Stomach smooth muscle (tissue), 2 donors: ENCODE results near the gene ZFHX3.

ENCODE experiments used
- H3K27ac ChIP-seq: one replicate; pipeline ENCODE4 v1.7.0; 2013; ENCODE audit warnings: mild to moderate bottlenecking, low read length, inconsistent platforms
- H3K27me3 ChIP-seq, 2 donors: one replicate each; pipeline ENCODE4 v1.7.0; 2013; ENCODE audit warnings: low read length in 2 of 2; ENCODE audit not compliant: insufficient read depth in 2 of 2, control insufficient read depth in 1 of 2
- H3K36me3 ChIP-seq, 2 donors: one replicate each; pipeline ENCODE4 v1.7.0; 2013; ENCODE audit warnings: low read length in 2 of 2; ENCODE audit not compliant: control insufficient read depth in 2 of 2, insufficient read depth in 2 of 2
- H3K4me1 ChIP-seq: one replicate; pipeline ENCODE4 v1.7.0; 2013; ENCODE audit warnings: low read length; ENCODE audit not compliant: control insufficient read depth, insufficient read depth
- H3K4me3 ChIP-seq, 2 donors: one replicate each; pipeline ENCODE4 v1.7.0; 2013; ENCODE audit warnings: low read length in 2 of 2
- H3K9ac ChIP-seq, 2 donors: one replicate each; pipeline ENCODE4 v1.7.0; 2013; ENCODE audit warnings: low read length in 2 of 2, mild to moderate bottlenecking in 1 of 2
- H3K9me3 ChIP-seq, 2 donors: one replicate each; pipeline ENCODE4 v1.7.0; 2013; ENCODE audit warnings: low read length in 2 of 2; ENCODE audit not compliant: control insufficient read depth in 2 of 2
- donor health status: healthy.
- donor health status: Pancreatic carcinoma.

ZFHX3 gene

DNA sequence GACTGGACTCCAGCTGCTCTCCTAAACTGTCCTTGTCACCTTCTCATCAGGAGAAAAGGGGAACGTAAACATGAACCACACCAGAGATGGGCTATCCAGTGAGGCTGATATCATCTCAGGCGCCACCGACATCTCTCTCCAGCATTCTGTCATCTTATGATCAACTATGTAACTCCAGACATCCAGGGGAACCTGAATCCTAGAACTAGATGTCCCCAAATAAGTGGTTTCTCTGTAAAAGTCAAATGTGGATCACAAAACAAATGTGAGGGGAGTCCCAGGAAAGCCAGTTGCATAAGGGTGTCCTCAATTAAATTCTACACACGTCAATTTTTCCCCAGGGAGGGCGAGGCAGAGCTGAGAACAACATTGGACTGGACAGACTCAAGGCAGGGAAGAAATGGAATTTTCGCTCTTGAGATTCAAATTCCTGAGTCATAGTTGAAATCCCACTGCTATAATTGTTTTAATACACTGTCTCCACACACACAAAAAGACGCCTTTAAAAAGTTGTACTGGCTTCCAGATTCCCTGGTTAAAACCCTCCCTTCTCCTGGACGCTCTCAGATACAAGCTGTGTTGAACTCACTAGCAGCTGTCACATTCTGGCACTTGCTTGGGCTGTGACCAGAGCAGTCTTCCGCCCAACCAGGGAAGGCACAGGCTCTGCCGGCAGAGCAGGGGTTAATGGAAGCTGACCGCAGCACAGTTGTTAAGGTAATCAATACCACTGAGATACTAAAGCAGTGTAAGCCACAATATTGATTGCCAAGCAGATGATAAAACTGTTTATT, 62.6 kb downstream of the ZFHX3 start:
- H3K9me3 ChIP-seq = no peaks in the 10 kb centered on the region
- H3K4me3 ChIP-seq = peak overlapping the region in 1 of 2 donors; percentile 40
- peak overlapping the region; percentile 64 for H3K27ac ChIP-seq
- H3K9ac ChIP-seq = peak overlapping the region in 1 of 2 donors; percentile 55
- peaks cover 0 to 2% of the 10 kb centered on the region in 2 donors for H3K36me3 ChIP-seq
- H3K27me3 ChIP-seq = no peaks in the 10 kb centered on the region
- H3K4me1 ChIP-seq = peaks cover 62% of the 10 kb centered on the region

DNA sequence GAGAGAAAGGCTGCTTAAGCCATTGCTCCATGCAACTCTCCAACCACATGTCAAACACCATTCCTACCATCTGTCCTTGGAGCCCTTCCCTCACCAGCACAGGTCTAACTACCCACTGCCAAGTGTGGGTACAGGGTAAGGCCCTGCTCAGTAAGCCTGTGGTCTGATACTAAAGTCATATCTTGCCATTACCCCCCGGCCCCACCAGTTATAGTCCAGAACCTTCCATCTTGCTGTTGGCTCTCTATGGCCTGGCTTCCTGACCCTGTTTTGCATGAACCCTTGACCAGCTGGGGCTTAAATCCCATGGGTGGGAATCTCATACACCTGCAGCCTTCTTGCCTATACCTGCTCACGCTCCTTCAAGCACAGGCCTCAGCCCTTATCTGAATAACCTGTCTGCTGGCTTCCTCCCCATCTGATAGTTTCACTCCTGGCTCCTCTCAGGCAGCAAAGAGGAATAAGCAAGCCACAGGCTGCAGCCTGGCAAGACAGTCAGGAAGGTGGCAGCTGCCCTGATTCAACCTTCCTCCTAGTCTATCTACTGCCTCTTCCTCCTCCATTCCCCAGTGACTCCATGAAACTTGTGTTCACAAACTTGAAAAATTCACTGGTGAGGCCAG, 64.1 kb downstream of the ZFHX3 start:
- H3K4me3 ChIP-seq = no peak overlapping the region
- H3K27me3 ChIP-seq = no peaks in the 10 kb centered on the region
- peaks cover 56% of the 10 kb centered on the region for H3K4me1 ChIP-seq
- H3K36me3 ChIP-seq = peaks cover 0 to 2% of the 10 kb centered on the region in 2 donors
- H3K27ac ChIP-seq = no peak overlapping the region
- no peak overlapping the region for H3K9ac ChIP-seq
- H3K9me3 ChIP-seq = no peaks in the 10 kb centered on the region

DNA sequence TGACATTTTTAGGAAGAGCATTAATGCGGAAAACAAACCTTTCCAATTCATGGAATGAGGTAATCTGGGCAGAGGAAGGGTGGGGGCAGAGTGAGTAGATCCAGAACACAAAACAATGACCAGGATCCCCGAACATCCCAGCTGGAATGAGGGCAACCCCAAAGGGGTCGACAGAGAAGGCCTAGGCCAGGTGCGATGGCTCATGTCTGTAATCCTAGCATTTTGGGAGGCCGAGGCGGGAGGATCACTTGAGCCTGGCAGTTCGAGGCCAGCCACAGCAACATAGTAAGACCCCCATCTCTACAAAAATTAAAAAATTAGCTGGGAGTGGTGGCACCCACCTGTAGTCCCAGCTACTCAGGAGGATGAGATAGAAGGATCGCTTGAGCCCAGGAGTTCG, 64.7 kb downstream of the ZFHX3 start:
- Histone ChIP-seq H3K4me3 (no peak overlapping the region), H3K36me3 (peaks cover 0 to 2% of the 10 kb centered on the region in 2 donors), H3K4me1 (peaks cover 56% of the 10 kb centered on the region), H3K9ac (no peak overlapping the region), H3K9me3 (no peaks in the 10 kb centered on the region), H3K27ac (no peak overlapping the region), H3K27me3 (no peaks in the 10 kb centered on the region)

DNA sequence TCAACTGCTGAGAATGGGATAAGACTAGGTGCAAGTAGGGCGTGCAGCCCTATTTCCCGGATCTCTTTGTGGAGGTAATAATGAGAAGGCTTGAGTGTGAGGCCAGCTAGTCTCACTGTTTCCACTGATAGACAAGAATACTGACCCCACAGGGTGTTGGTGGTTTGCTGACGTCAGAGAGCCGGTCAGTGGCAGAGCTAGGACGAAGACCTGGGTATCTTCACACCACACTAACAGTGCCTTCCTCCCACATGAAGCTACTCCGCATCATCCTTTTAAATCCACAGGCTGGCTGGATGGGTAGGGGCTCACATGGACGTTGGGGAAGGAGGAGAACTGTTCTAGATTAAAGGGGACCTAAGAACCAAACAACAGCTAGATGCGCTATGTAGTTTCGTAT, 68.0 kb downstream of the ZFHX3 start:
- H3K4me1 ChIP-seq = peaks cover 32% of the 10 kb centered on the region
- no peak overlapping the region for H3K27ac ChIP-seq
- no peaks in the 10 kb centered on the region for H3K9me3 ChIP-seq
- no peak overlapping the region for H3K9ac ChIP-seq
- no peaks in the 10 kb centered on the region for H3K27me3 ChIP-seq
- H3K36me3 ChIP-seq = peaks cover 0 to 3% of the 10 kb centered on the region in 2 donors
- H3K4me3 ChIP-seq = no peak overlapping the region

DNA sequence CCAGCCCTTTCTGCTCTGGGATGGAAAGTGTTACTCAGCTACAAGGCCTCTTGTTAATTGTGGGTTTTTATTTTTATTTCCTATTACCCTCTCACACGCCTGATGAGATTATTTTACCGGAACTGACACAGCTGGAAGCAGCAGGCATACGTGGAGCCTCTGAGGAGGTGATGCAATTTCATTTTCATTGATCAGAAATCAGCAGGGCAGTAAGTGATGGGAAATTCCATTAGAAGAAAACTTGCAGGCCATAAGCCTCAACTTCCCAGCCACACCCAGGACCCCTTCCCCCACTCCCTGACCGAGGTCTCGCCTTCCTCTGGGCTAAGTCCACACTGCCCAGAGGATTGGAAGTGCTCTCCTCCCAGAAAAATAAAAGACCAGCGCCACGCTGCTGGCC, 69.7 kb downstream of the ZFHX3 start:
- H3K27me3 ChIP-seq = no peaks in the 10 kb centered on the region
- peaks cover 27% of the 10 kb centered on the region for H3K4me1 ChIP-seq
- no peak overlapping the region for H3K27ac ChIP-seq
- peaks cover 0 to 3% of the 10 kb centered on the region in 2 donors for H3K36me3 ChIP-seq
- no peak overlapping the region for H3K4me3 ChIP-seq
- H3K9ac ChIP-seq = no peak overlapping the region
- H3K9me3 ChIP-seq = no peaks in the 10 kb centered on the region

DNA sequence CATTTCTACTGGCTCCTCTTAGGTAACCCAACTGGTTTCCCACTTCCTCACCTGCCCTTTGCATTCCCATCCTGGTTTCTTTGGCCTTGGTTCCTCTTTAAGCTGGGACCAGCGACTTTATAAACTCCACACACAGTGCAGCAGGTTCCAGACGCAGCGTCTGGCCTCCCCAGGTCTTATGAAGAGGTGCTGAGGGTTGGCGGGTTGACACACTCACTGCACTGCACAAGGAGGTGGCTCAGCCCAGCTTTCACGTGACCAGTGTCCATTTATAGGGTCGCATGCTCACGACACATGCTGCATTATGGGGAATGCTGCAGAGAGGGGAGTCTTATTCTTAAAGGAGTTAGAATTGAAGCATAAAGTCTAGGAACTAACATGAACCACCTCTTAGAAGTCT, 70.8 kb downstream of the ZFHX3 start:
- no peaks in the 10 kb centered on the region for H3K27me3 ChIP-seq
- H3K36me3 ChIP-seq = peaks cover 0 to 2% of the 10 kb centered on the region in 2 donors
- H3K9ac ChIP-seq = no peak overlapping the region
- H3K27ac ChIP-seq = no peak overlapping the region
- no peaks in the 10 kb centered on the region for H3K9me3 ChIP-seq
- H3K4me1 ChIP-seq = peaks cover 27% of the 10 kb centered on the region
- H3K4me3 ChIP-seq = no peak overlapping the region

DNA sequence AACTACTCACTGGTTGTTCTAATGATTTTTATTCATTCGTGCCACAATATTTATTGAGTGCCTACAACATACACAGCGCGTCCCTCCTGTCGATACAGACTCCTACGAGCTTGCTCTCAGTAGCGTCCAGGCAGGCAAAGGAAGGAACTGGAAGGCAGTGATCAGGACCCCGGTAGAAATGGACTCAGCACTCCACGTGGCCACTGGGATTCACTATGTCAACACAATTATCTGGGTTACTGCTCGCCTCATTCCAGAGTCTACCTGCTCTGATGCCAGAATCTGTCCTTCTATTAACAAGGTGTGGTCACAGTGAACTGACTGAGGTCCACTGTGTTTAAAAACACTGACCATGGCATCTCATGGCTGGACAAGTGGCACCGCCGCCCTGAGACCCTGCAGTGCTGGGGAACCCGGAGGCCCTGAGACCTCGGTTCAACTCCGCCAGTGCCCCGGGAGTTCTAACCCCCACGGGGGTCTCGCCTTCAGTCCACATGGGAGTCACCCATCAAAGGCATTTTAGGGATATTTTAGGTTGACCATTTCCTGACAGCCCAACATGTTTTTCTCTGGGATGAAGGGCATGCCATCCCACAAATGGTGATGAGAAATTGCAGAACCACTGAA, 71.4 kb downstream of the ZFHX3 start:
- Histone ChIP-seq H3K4me1 (peaks cover 29% of the 10 kb centered on the region), H3K27me3 (no peaks in the 10 kb centered on the region), H3K36me3 (peaks cover 0 to 2% of the 10 kb centered on the region in 2 donors), H3K4me3 (no peak overlapping the region), H3K9ac (no peak overlapping the region), H3K9me3 (no peaks in the 10 kb centered on the region), H3K27ac (no peak overlapping the region)

DNA sequence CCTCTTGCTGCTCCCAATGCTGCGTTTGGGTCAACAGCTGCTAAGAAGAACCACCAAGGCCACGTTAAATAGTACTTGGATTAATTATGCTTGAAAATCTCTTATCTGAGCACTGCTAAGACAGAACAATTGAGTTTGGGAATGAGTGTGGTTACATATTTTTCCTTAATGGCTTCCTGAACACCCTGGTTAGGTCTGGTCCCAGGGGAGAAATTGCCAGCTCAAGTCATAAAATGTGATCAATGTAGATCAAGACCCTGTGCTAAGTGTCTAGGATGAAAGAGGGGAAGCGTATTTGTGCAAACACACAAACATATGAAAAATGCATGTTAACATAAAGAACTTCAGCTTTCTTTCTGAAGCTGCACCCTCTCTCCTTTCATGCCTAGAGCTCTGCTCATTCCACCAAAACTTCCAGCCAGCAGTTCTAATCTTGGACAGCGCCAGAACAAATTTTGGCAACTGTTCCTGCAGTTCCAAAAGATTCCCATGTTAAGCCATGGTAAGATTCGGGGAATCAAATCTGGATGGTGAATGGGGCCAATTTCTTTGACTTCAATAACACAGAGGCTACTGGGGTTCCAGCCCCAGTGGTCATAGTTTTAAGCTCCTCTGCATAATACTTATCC, 72.0 kb downstream of the ZFHX3 start:
- peaks cover 0 to 2% of the 10 kb centered on the region in 2 donors for H3K36me3 ChIP-seq
- no peaks in the 10 kb centered on the region for H3K27me3 ChIP-seq
- H3K9me3 ChIP-seq = no peaks in the 10 kb centered on the region
- H3K27ac ChIP-seq = no peak overlapping the region
- H3K4me3 ChIP-seq = no peak overlapping the region
- H3K4me1 ChIP-seq = peaks cover 31% of the 10 kb centered on the region
- no peak overlapping the region for H3K9ac ChIP-seq

DNA sequence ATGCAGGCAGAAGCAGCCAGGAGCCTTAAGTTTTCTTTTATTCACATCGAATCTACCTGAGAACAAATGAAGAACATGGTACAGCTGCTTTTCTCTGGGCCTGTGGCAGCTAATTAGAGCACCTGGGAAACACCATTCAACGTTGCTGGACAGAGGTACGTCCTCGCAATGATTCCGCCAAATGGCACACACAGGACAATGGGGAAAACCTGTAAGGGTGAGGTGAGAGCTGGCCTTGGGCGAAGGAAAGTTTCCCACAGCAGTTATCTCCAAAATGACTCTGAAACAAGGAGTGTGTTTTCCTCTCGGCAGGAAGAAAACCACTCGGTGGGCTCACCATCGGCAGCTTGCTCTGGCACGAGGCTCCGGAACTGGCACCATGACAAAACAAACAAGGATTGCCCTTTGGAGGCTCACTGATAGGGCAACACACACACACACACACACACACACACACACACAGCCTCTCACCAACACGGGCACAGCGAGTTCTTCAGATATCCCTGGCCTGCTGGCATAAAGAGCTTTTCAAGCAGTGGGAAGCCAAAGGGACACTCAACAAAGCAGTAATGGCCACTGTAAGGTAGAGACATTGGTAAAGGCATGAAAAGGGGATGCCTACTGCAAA, 73.7 kb downstream of the ZFHX3 start:
- H3K4me3 ChIP-seq = no peak overlapping the region
- H3K27me3 ChIP-seq = no peaks in the 10 kb centered on the region
- H3K27ac ChIP-seq = no peak overlapping the region
- peaks cover 0 to 2% of the 10 kb centered on the region in 2 donors for H3K36me3 ChIP-seq
- peaks cover 25% of the 10 kb centered on the region for H3K4me1 ChIP-seq
- H3K9me3 ChIP-seq = no peaks in the 10 kb centered on the region
- no peak overlapping the region for H3K9ac ChIP-seq

DNA sequence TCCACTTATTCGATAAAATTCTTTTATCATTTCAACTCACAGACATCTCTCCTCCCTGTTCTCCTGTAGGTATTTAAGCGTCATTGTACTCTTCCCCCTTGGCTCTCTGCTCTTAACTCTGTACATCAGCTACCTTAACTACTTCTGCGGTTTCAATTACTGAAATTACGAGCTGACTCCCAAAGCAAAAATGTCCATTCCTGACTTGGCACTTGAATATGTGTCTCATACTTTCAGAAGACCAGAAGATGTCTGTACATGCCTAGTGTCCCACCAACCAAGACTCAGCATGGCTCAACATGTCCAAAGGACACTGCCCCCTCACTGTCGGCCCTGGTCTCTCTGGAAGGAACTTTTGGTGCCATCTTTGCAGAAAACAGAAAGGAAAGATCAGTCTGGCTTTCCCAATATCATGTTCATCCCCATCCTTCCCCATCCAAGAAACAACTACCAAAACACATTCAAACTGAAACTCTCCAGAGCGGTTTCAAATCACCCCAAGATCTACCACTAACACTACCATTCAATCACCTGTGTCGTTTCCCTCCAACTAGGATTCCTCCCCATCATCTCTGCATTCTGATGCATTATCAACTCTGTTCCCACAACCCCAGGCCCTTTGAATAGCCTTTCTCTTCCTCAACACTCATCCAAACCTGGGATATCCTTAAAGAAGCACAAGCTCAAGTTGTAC, 74.9 kb downstream of the ZFHX3 start:
- Histone ChIP-seq H3K36me3 (peaks cover 0 to 2% of the 10 kb centered on the region in 2 donors), H3K4me1 (peaks cover 16% of the 10 kb centered on the region), H3K4me3 (no peak overlapping the region), H3K9me3 (no peaks in the 10 kb centered on the region), H3K27ac (no peak overlapping the region), H3K9ac (no peak overlapping the region), H3K27me3 (no peaks in the 10 kb centered on the region)
